Fibroblast of the conjunctiva (primary cell): Measurements from ENCODE around the gene LIG3.
"Not testable (repeated sequence)": the region's sequence is repeated elsewhere in the genome, so short reads cannot be mapped to it uniquely, and the experiment has no call there.

ENCODE experiments used
- DNase-seq: peaks from one replicate; pipeline ENCODE4 v3.0.0-alpha.2; 2010; ENCODE audit warnings: low read depth

LIG3 gene

GRCh38 chr17:35044181-35044580 is 63.9 kb downstream of the LIG3 start:
- no peak for DNase-seq

GRCh38 chr17:35045458-35045979 is 65.2 kb downstream of the LIG3 start:
- not testable (repeated sequence) for DNase-seq

- DNase-seq: no peak
Measured at GRCh38 chr17:35046245-35046644, 65.9 kb downstream of the LIG3 start.

GRCh38 chr17:35046740-35047283 is 66.5 kb downstream of the LIG3 start:
- DNase-seq: no peak

GRCh38 chr17:35048685-35049379 is 68.5 kb downstream of the LIG3 start:
- no peak for DNase-seq

GRCh38 chr17:35050170-35050569 is 69.9 kb downstream of the LIG3 start:
- no peak for DNase-seq

GRCh38 chr17:35051183-35051578 is 70.9 kb downstream of the LIG3 start:
- DNase-seq: no peak

- DNase-seq: no peak
Measured at GRCh38 chr17:35051579-35052240, 71.4 kb downstream of the LIG3 start.

GRCh38 chr17:35052241-35052610 is 71.9 kb downstream of the LIG3 start:
- DNase-seq: no peak

- DNase-seq: no peak
Measured at GRCh38 chr17:35052780-35053179, 72.5 kb downstream of the LIG3 start.

- DNase-seq: no peak
Measured at GRCh38 chr17:35053204-35053603, 72.9 kb downstream of the LIG3 start.

GRCh38 chr17:35056013-35056412 is 75.7 kb downstream of the LIG3 start:
- no peak for DNase-seq

- no peak for DNase-seq
Measured at GRCh38 chr17:35057332-35057915, 77.1 kb downstream of the LIG3 start.
